Activated gamma-delta T cell (primary cell): ENCODE data around the gene SULT1C3.
"Not testable (repeated sequence)": the region's sequence is repeated elsewhere in the genome, so short reads cannot be mapped to it uniquely, and the experiment has no call there.

Experiments
- DNase-seq: peaks from one replicate; lab custom pipeline; 2025; lab: John Stamatoyannopoulos, UW

Gene SULT1C3

DNA sequence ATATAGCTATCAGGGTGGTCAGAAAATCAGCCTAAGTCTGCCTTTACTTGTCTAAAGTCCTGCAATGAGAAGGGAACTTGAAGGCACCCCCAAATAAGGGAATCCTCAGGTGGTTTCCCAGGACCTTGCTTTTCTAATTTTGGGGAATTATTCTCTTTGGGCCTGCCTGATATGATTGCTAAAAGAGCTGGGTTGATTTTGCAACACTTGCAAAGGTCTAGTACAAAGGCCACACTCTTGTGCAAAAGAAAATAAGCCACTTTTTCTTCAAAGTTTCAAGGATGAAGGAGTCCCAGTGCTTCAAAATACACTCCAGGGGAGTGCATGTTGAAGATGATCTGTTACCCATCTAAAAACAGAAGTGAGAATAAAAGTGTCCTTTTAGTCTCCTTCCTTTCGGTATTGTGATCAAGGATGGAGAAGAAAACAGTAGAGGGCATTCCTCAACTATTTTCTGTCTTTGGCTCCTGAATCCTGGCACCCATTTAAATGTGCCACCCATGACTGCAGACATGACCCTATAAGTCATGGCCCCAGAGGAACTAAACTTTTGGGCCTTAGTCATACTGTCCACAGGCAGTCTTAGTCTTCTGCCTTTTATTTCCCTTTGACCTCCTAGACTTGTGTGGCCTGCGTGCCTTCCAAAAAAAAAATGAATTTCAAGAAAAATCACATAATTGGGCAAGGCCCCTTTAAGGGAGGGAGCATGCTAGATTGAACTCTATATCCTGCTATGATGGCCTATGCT lies 5.1 kb downstream of the SULT1C3 start:
- DNase-seq, result no peak

DNA sequence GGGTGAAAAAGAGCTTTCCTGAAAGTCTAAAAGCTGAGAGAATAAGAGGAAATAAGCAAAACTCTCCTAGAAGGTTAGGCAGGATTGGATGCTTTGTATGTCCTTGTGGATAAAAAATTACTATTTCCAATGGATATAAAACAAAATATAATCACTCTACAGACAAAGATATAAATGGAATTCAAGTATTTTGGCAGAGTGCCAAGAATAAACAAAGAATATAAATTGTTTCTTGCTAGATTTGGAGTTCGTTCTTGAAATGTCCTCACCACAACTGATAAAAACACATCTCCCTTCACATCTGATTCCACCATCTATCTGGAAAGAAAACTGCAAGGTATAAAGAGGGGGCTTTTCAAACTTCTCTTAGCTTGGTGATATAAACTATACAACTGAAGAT lies 13.3 kb downstream of the SULT1C3 start:
- DNase-seq, result no peak

- DNase-seq, result no peak
Measured at GRCh38 chr2:108257757-108258331, 18.1 kb downstream of the SULT1C3 start.

DNA sequence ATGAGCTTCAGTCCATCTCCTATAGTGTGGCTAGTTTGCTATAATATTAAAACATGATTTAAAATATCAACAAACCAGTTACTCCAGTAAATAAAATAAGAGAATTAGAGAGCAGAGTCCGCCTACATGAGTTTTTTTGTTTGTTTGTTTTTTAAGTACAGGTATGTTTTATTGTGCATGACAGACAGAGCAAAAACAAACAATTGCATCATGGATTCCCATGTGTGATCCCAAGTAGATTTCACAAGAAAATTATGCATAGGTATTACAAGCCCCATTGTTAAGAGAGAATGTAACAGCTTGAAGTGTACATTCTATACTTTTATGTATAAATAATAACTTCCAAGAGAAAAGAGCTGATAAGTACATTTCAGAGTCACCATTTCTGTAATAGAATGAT lies 21.0 kb downstream of the SULT1C3 start:
- no peak for DNase-seq

- no peak for DNase-seq
Measured at GRCh38 chr2:108262036-108262435, 22.3 kb downstream of the SULT1C3 start.

DNA sequence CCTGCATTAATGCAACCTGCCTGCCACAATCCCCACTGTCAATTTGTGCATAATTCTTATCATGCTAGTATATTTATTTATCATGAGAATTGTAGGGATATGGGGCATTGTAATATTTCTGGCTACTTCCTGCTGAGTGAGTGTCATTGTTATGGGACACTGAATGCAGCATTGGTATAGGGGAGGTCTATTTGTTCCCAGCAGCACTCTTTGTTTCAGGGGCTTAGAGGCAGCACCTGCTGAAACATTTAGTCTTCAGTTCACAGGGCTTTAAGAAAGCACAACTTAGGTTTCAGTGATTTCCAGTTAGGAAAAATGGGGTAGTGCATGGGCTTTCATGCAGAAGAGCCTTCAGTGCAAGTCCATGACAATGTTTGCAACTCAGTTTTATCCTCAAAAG lies 23.6 kb downstream of the SULT1C3 start:
- no peak for DNase-seq

- DNase-seq, result no peak
Measured at GRCh38 chr2:108266218-108266617, 26.4 kb downstream of the SULT1C3 start.

DNA sequence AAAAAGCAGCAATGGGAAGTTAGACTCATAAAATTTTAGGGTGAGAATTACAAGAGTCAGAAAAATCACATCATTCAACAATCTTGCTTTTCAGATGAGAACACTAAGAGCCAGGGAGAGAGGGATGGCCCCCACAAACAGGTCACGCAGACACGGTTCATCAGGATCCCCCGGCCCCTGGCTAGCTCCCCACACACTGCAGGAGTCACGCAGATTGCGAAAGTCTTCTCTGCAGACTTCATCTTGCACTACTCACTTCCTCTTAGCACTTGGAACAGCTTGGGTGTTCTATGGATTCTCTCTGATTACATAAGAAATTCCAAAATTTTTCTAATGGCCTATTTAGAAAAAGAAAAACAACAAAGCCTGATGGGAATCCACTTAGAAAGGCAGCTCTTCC lies 27.3 kb downstream of the SULT1C3 start:
- DNase-seq, result no peak

DNA sequence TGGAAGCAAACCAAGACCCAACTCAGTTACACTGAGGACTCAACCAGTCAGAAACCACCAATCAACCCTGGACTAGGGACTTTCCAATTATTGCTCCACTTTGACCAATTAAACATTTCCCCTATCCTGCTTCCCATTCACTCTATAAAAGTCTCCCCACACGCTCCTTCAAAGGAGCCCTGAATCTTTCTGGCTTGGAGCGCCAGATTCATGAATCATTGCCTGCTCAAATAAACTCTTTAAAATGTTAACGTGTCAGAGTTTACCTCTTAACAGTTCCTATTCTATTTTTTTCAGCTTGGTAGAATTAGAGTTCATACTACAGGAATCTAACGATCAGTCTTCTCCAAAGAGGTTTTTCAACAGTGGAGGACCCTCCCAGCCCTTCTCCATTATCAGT lies 28.2 kb downstream of the SULT1C3 start:
- DNase-seq, result no peak

DNA sequence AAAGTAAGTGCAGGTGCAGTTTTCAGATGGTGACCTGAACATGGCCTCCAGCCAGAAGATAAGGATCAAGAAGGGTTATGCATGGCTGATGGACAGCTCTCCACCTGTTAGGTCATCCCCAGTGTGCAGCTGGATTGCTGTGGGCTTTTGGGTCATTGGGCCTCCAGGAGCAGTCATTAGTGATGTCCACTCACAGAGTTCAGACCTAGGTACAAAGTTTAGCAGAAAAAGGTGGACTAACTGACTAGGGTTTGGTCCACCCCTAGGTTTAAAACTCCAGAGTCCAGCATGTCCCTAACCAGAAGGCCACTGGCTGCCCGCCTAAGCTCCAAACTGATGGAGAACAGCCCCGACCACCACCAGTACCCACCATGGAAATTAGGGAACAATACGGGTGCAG lies 30.6 kb downstream of the SULT1C3 start:
- no peak for DNase-seq

- no peak for DNase-seq
Measured at GRCh38 chr2:108270768-108271506, 31.2 kb downstream of the SULT1C3 start.

DNA sequence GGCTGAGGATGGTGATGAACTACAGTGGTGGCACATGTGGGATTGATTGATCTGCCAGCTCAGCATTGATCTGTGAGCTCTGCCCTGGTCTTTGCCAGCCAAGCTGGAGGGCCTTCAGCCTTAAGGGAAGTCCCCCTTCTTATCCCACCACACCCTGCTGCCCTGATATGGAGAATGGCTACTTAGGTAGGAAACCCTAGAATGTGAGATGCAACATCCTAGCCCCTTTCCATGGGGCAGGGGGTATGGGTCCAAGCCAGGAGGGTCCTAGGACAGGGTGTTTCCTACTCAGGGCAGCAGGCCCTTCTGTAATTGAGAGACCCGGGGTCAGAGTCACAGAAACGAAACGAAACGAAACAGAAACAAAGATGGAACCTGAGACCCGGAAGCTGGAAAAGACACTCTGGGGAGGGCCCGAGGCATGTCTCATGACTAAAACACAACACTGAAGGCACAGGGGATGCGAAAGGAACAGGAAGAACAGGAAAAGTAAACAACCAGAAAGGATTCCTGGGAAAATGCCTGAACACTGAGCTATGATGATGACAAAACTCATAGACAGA lies 32.0 kb downstream of the SULT1C3 start:
- DNase-seq, result no peak

DNA sequence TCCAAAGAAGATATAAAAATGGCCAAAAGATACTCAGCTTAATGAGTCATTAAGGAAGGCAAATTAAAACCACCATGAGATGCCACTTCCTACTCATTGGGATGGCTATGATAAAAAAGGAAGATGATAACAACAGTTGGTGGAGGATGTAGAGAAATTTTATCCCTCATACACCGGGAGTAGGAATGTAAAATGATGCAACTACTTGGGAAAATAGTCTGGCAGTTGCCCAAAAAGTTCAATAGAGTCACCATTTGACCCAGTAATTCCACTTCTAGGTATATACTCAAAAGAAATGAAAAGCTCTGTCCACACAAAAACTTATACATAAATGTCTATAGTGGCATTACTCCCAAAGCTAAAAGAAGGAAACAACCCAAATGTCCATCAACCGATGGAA lies 38.9 kb downstream of the SULT1C3 start:
- DNase-seq, result no peak

DNA sequence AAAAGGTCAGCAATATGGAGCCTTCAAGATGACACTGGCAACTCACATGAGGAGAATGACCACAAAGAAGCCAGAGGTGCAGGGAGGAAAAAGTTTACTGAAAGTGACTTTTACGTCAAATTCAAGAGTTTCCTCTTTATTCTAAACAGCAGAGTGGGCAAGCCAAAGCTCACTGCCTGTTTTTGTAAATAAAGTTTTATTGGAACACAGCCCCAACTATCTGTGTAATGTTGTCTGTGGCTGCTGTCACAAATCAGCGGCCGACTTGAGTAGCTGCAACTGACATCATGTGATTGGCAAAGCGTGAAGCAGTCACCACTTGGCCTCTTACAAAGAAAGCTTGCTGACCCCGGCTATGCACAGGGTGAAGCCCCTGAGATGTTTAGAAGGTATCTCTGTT lies 39.7 kb downstream of the SULT1C3 start:
- DNase-seq, result no peak

- DNase-seq, result no peak
Measured at GRCh38 chr2:108280466-108280865, 40.7 kb downstream of the SULT1C3 start.

DNA sequence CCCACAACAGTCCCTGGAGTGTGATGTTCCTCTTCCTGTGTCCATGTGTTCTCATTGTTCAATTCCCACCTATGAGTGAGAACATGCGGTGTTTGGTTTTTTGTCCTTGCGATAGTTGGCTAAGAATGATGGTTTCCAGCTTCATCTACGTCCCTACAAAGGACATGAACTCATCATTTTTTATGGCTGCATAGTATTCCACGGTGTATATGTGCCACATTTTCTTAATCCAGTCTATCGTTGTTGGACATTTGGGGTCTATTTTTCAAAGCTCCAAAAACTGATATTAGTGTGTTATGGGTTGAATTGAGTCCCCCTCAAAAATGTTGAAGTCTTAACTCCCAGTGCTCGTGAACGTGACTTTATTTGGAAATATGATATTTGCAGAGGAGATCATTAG lies 44.8 kb downstream of the SULT1C3 start:
- DNase-seq, result not testable (repeated sequence)

GRCh38 chr2:108285616-108286015 lies 45.8 kb downstream of the SULT1C3 start:
- no peak for DNase-seq

- DNase-seq, result no peak
Measured at GRCh38 chr2:108287169-108287568, 47.4 kb downstream of the SULT1C3 start.

- no peak for DNase-seq
Measured at GRCh38 chr2:108288534-108289106, 48.9 kb downstream of the SULT1C3 start, which contains the start of gene SULT1C2. Gene SULT1C2, plus strand, starts transcription at chr2:108288895. Its CDS starts 4,773 bp downstream, at chr2:108293668.

GRCh38 chr2:108293850-108294249 lies 54.1 kb downstream of the SULT1C3 start:
- DNase-seq, result no peak

DNA sequence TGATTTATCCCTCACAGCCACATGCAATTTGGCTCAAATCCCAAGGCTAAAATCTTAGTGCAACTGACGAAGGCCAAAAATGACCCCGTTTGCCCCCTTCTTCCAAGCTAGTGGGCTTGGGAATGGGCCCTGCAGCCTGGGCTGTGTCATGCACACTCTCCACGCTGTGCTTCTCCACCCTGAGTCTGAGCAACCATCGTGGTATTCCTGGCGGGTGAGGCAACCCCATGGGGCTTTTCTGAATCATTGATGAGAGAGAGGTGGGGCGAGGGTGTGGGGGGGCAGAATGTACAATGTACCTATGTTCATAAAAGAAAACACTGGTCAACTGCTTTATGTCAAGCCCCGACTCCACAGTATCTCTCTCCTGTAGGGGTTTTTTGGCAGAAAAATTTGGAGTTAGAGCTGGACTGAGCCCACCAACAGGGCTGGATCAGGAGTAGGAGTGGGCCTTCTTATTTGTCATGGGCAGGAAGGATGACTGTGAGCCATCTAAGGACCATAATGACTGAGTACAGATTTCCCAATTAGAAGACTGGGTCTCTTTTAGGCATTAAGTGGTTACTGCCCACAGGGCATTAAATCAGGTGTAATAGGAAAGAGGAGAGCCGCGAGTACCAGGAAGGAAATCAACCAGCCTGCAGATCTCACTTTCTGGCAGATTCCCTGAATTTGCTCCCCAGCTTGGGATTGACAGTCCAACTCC lies 57.8 kb downstream of the SULT1C3 start:
- DNase-seq, result no peak

DNA sequence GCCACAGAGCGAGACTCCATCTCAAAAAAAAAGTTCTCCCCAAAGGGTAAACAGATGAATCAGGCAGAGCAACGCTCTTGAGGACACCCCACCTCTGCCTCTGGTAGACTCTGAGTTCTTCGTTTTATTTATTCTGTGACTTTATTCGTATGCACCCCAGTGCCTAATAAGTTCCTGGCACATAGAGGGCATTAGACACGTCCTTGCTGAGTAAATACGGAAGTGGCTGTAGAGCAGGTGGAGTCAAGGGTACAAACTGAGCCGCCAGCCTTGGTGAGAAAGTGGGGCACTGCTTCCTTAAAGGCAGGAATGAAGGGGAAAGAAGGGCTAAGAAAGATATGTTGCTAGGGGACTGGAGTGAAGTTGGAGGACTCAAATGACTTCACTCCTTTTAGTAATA lies 61.8 kb downstream of the SULT1C3 start:
- no peak for DNase-seq
